ENCODE data around the gene APOA5.

DNA sequence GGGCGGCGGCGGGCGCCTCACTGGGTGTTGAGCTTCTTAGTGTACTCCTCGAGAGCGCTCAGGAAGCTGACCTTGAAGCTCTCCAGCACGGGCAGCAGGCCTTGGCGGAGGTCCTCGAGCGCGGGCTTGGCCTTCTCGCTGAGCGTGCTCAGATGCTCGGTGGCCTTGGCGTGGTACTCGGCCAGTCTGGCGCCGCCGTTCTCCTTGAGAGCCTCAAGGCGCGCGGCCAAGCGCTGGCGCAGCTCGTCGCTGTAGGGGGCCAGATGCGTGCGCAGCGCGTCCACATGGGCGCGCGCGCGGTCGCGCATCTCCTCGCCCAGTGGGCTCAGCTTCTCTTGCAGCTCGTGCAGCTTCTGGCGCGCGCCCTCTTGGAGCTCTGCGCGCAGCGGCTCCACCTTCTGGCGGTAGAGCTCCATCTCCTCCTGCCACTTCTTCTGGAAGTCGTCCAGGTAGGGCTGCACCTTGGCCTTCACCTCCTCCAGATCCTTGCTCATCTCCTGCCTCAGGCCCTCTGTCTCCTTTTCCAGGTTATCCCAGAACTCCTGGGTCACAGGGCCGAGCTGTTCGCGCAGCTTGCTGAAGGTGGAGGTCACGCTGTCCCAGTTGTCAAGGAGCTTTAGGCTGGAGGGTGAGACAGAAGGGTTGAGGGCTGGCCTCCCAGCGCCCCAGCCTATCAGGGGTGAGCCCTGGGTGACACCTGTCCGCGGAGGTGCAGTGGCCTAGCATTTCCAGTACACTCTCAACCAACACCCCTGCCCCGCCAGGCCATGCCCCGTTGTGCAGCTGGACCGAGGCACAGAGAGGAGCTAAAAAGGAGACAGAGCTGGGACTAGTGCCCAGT lies 44.3 kb upstream of the APOA5 start:
- no peak for TF ChIP-seq CC2D1A (IDR thresholded peaks at IDR 0.05)
- TF ChIP-seq CTCF (IDR thresholded peaks at IDR 0.05 in 2 of 3, conservative IDR thresholded peaks at IDR 0.05 in 1 of 3; ENCODE audit: insufficient read depth in 2 of 3, low read depth in 1 of 3, low read length in 3 of 3) = peak; percentile 79 to 91 (median 80)
- TF ChIP-seq, protein P1, sequence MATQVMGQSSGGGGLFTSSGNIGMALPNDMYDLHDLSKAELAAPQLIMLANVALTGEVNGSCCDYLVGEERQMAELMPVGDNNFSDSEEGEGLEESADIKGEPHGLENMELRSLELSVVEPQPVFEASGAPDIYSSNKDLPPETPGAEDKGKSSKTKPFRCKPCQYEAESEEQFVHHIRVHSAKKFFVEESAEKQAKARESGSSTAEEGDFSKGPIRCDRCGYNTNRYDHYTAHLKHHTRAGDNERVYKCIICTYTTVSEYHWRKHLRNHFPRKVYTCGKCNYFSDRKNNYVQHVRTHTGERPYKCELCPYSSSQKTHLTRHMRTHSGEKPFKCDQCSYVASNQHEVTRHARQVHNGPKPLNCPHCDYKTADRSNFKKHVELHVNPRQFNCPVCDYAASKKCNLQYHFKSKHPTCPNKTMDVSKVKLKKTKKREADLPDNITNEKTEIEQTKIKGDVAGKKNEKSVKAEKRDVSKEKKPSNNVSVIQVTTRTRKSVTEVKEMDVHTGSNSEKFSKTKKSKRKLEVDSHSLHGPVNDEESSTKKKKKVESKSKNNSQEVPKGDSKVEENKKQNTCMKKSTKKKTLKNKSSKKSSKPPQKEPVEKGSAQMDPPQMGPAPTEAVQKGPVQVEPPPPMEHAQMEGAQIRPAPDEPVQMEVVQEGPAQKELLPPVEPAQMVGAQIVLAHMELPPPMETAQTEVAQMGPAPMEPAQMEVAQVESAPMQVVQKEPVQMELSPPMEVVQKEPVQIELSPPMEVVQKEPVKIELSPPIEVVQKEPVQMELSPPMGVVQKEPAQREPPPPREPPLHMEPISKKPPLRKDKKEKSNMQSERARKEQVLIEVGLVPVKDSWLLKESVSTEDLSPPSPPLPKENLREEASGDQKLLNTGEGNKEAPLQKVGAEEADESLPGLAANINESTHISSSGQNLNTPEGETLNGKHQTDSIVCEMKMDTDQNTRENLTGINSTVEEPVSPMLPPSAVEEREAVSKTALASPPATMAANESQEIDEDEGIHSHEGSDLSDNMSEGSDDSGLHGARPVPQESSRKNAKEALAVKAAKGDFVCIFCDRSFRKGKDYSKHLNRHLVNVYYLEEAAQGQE (IDR thresholded peaks at IDR 0.05; ENCODE audit: borderline replicate concordance) = peak; percentile 68; the same call in 1 of the 2 replicates
- TF ChIP-seq, protein P1 (CRISPR knock-in tag; IDR thresholded peaks at IDR 0.05; ENCODE audit: low read depth) = no peak
- TF ChIP-seq NFYB (IDR thresholded peaks at IDR 0.05; ENCODE audit: extremely low read depth, insufficient read length) = no peak

Measured in K562 (cell line).